Duodenal mucosa (tissue), 2 donors: ENCODE measurements around the gene BICDL2.

ENCODE experiments used
- H3K27ac ChIP-seq: one replicate; pipeline ENCODE4 v1.7.0; 2013; ENCODE audit warnings: low read depth, low read length
- H3K27me3 ChIP-seq, 2 donors: one replicate each; pipeline ENCODE4 v1.7.0; 2013; ENCODE audit warnings: low read length in 2 of 2, control low read depth in 1 of 2; ENCODE audit not compliant: insufficient read depth in 2 of 2, control insufficient read depth in 1 of 2
- H3K36me3 ChIP-seq, 2 donors: one replicate each; pipeline ENCODE4 v1.7.0; 2013; ENCODE audit warnings: low read length in 2 of 2, control low read depth in 1 of 2; ENCODE audit not compliant: insufficient read depth in 2 of 2, control insufficient read depth in 1 of 2
- H3K4me1 ChIP-seq, 2 donors: one replicate each; pipeline ENCODE4 v1.7.0; 2013; ENCODE audit warnings: low read length in 2 of 2, control low read depth in 1 of 2; ENCODE audit not compliant: insufficient read depth in 2 of 2, control insufficient read depth in 1 of 2
- H3K4me3 ChIP-seq, 2 donors: one replicate each; pipeline ENCODE4 v1.7.0; 2013; ENCODE audit warnings: low read length in 2 of 2, low read depth in 1 of 2
- H3K9ac ChIP-seq, 2 donors: one replicate each; pipeline ENCODE4 v1.7.0; 2013; ENCODE audit warnings: low read length in 2 of 2, low read depth in 1 of 2
- H3K9me3 ChIP-seq, 2 donors: one replicate each; pipeline ENCODE4 v1.7.0; 2013; ENCODE audit warnings: low read length in 2 of 2, control low read depth in 1 of 2; ENCODE audit not compliant: control insufficient read depth in 1 of 2

Gene BICDL2

DNA sequence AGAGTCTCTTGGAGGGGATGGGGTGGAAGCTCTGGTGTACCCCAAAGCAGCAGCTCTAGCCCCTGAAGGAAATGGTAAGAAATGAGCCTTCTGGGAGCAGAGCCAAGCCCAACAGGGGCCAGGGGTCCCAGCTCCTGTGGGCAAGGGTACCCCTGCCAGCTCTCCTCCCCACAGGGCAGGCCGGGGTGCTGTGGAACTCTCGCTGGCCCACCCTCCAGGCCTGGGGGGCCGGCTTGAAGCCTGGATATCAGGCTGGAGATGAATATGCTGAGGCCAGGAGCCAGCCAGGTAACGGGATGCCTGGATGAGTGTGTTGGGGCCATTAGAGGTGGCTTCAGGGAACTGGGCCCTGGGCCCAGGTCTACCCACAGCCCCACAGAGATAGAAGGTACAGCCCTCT is 36.2 kb downstream of the BICDL2 start:
- Histone ChIP-seq H3K36me3 (no peaks in the 10 kb centered on the region), H3K4me3 (no peak overlapping the region), H3K9ac (no peak overlapping the region), H3K27ac (no peak overlapping the region), H3K9me3 (no peaks in the 10 kb centered on the region), H3K4me1 (peaks cover 0 to 4% of the 10 kb centered on the region in 2 donors), H3K27me3 (no peaks in the 10 kb centered on the region)

DNA sequence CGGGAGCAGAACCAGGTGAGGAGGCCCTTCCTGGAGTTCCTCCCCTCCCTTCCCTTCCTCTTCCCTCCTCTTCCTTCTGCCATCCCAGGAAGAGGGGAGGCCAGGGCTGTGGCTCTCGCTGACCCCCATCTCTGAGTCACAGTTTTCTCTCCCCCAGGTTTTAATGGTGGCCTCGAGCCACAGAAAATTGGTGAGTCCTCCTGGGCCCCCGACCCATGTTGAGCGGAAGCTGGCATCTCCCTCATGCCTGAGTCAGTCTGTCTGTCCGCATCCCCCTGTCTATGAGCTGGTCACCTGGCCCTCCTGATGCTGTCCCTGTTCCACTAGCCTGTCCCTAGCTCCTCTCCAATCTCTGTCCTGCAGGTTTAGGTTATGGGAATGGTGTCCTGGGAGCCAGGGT is 36.8 kb downstream of the BICDL2 start:
- no peak overlapping the region for H3K27ac ChIP-seq
- H3K9ac ChIP-seq: no peak overlapping the region
- H3K36me3 ChIP-seq: no peaks in the 10 kb centered on the region
- H3K4me1 ChIP-seq: peaks cover 0 to 4% of the 10 kb centered on the region in 2 donors
- no peaks in the 10 kb centered on the region for H3K9me3 ChIP-seq
- H3K4me3 ChIP-seq: no peak overlapping the region
- H3K27me3 ChIP-seq: no peaks in the 10 kb centered on the region

GRCh38 chr16:2996298-2996697 is 40.4 kb downstream of the BICDL2 start:
- no peak overlapping the region for H3K27ac ChIP-seq
- no peak overlapping the region for H3K9ac ChIP-seq
- H3K4me1 ChIP-seq: no peaks in the 10 kb centered on the region
- H3K9me3 ChIP-seq: no peaks in the 10 kb centered on the region
- H3K36me3 ChIP-seq: no peaks in the 10 kb centered on the region
- H3K27me3 ChIP-seq: no peaks in the 10 kb centered on the region
- no peak overlapping the region for H3K4me3 ChIP-seq

DNA sequence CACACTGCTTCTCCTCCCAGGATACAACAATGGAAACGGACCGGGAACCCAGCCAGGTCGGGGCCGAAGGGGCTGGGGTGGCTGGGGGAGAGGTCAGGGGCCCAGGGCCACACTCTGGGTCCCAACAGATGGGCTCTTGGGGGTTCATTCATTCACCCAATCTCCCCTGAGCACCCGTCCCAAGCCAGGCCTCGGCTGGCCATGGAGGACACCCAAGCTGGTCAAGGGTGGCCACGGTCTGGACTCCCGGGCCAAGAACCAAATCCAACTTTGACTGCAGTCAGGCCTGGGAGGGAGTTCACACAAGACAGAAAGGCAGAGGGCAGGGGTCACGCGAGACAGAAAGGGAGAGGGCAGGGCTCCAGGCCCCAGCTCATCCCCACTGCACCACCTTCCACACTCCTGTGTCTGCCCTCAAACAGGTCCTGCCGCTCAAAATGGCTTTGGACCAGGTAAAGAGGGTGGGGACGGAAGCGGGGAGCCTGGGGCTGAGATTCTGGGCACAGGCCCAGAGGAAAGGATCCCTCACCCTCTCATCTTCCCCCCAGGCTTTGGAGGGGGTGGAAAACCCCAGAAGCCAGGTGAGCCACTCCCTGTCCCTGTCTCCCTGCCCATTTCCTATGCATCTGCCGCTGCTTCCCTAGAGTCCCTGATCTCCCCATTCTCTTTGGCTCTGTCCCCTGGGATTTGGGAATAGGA is 44.2 kb downstream of the BICDL2 start:
- H3K36me3 ChIP-seq: no peaks in the 10 kb centered on the region
- no peaks in the 10 kb centered on the region for H3K27me3 ChIP-seq
- H3K4me1 ChIP-seq: no peaks in the 10 kb centered on the region
- no peak overlapping the region for H3K4me3 ChIP-seq
- H3K9ac ChIP-seq: no peak overlapping the region
- no peaks in the 10 kb centered on the region for H3K9me3 ChIP-seq
- H3K27ac ChIP-seq: no peak overlapping the region

DNA sequence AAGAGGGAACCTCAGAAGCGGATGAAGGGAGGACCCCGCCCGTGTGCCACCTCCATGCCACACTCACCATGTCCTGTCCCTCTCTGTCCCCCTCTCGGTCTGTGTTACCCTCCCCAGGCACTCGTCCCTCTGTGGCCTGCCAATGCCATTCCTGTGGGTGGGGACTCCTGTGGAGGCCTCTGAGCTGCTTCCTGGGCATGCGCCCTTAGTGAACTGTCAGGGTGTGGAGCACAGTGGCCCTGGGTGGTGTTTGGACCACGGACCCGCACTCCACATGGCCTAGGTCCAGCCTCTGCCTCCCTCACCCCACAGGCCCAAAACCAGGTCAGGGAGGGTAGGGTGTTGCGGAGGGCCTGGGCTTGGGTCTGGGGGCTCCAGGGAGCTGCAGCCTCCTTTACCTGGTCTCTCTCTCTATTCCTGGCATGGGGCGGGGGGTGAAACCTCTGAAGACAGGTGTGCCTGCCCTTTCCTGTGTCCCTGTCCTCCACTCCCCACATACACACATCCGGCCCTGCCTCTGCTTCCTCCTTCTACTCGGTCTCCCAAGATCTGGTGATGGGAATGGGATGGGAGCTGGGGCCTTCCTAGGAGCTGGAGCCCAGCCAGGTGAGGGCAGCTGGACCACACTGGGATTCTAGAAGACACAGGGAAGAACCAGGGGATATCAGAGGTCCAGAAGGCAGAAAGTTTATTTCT is 45.0 kb downstream of the BICDL2 start:
- no peak overlapping the region for H3K9ac ChIP-seq
- no peak overlapping the region for H3K4me3 ChIP-seq

DNA sequence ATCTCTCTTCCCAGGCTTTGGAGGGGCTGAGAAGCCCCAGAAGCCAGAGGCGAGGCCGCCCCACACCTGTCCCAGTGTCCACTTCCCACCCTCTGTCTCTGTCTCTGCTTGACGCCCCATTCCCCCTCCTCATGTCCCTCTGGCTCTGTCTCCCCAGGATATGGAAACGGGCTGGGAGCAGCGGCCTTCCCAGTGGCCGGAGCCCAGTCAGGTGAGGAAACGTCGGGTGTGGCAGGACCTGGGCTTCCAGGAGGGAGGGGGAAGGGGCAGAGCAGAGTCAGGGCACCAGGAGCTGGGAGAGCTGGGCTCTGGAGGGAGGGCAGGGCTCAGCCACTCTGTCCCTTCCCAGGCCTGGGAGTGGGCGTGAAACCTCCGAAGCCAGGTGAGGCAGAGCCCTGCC is 45.9 kb downstream of the BICDL2 start:
- H3K27ac ChIP-seq: no peak overlapping the region
- H3K36me3 ChIP-seq: no peaks in the 10 kb centered on the region
- no peaks in the 10 kb centered on the region for H3K4me1 ChIP-seq
- no peaks in the 10 kb centered on the region for H3K27me3 ChIP-seq
- no peak overlapping the region for H3K9ac ChIP-seq
- no peaks in the 10 kb centered on the region for H3K9me3 ChIP-seq
- no peak overlapping the region for H3K4me3 ChIP-seq

More for the DNA sequence above, 45.0 kb downstream of the BICDL2 start:
- no peaks in the 10 kb centered on the region for H3K9me3 ChIP-seq
- no peaks in the 10 kb centered on the region for H3K36me3 ChIP-seq
- no peak overlapping the region for H3K27ac ChIP-seq
- H3K4me1 ChIP-seq: no peaks in the 10 kb centered on the region
- no peaks in the 10 kb centered on the region for H3K27me3 ChIP-seq

GRCh38 chr16:2988590-2989099 is 48.1 kb downstream of the BICDL2 start:
- Histone ChIP-seq H3K4me3 (no peak overlapping the region), H3K27me3 (no peaks in the 10 kb centered on the region), H3K9me3 (no peaks in the 10 kb centered on the region), H3K36me3 (no peaks in the 10 kb centered on the region), H3K27ac (no peak overlapping the region), H3K9ac (no peak overlapping the region), H3K4me1 (peaks cover 0 to 4% of the 10 kb centered on the region in 2 donors)

DNA sequence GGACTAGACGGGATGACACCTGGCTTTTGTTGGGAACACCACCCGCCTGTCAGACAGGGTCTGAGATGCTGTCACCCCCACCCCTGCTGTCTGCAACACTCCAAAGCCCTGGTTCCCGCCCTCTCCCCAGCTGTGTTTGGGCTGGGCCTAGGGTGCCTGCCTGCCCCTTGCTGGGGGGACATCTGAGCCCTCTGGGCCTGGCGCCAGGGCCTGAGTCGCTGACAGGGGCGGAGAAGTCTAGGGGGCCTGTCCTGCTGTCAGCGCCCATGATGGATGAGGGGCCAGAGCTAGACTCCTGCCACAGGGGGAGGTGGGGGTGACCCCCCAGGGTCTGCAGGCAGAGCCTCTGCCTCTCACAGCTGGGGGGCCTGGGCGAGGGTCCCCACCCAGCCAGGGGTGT is 48.9 kb downstream of the BICDL2 start:
- Histone ChIP-seq H3K9me3 (no peaks in the 10 kb centered on the region), H3K9ac (no peak overlapping the region), H3K27me3 (no peaks in the 10 kb centered on the region), H3K27ac (no peak overlapping the region), H3K4me3 (no peak overlapping the region), H3K4me1 (peaks cover 0 to 4% of the 10 kb centered on the region in 2 donors), H3K36me3 (no peaks in the 10 kb centered on the region)

DNA sequence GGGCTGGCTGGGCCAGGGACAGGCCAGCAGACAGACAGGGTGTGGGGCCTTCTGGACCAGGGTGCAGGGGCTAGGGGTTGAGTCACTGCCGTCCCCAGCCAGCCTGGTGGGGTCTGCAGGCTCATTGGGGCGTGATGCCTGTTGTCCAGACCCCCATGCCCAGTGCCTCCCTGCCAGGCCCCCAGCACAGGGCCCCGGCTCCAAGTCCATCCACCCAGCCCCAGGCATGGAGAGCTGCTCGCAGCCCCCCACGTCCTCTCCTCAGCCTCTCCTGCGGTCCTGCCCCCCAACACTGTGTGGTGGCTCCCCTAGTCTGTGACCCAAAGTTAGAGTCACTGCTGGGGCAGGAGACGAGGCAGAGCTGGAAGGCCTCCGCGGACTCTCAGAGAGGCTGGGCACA is 49.5 kb downstream of the BICDL2 start:
- H3K27me3 ChIP-seq: no peaks in the 10 kb centered on the region

DNA sequence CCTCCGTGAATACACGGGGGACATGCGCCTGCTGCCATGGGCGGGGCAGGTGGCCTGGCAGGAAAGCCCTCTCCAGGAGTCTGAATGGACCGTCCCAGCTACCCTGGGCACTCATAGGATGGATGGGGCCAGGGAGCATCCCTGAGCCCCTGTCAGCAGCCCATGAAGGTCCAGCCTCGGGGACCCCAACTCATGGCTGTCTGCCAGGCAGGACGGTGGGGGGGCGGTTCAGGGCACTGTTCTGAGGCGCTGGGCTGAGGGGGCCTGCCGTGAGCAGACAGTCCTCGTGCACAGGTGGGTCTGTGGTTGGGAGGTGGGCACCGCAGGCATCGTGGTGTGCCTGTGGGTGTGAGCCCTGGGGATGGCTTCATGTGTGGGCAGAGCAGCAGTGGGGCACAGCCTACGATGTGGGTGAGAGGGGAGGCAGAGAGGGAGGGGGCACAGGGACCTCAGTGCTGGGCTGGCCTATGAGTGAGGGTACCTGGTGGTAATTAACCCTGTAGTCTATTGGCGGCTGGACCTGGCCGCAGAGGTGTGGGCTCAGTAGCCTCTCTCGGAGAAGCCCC is 50.0 kb downstream of the BICDL2 start:
- Histone ChIP-seq H3K36me3 (no peaks in the 10 kb centered on the region), H3K9me3 (no peaks in the 10 kb centered on the region), H3K4me3 (no peak overlapping the region), H3K9ac (no peak overlapping the region), H3K27ac (no peak overlapping the region), H3K4me1 (peaks cover 0 to 4% of the 10 kb centered on the region in 2 donors), H3K27me3 (no peaks in the 10 kb centered on the region)

More for the DNA sequence above, 49.5 kb downstream of the BICDL2 start:
- H3K4me1 ChIP-seq: peaks cover 0 to 4% of the 10 kb centered on the region in 2 donors
- H3K27ac ChIP-seq: no peak overlapping the region
- H3K9me3 ChIP-seq: no peaks in the 10 kb centered on the region
- H3K4me3 ChIP-seq: no peak overlapping the region
- H3K36me3 ChIP-seq: no peaks in the 10 kb centered on the region
- H3K9ac ChIP-seq: no peak overlapping the region
